HFF-Myc (cell line): ENCODE measurements around the gene SART3.

Experiments
- DNase-seq: peaks from one replicate; pipeline ENCODE4 v3.0.0-alpha.2; 2011; ENCODE audit warnings: low read depth; ENCODE audit errors: extremely low read depth
- H3K4me3 ChIP-seq: replicated peaks from 2 replicates; pipeline ENCODE4 v1.5.1; 2011; ENCODE audit warnings: low read depth, mild to moderate bottlenecking, control low read depth, low read length
- CTCF ChIP-seq: IDR thresholded peaks from 2 replicates; pipeline ENCODE4 v1.5.1; 2012; ENCODE audit warnings: mild to moderate bottlenecking, low read depth, low read length, control low read depth; ENCODE audit errors: missing control alignments

SART3 gene

GRCh38 chr12:108514973-108515814 is 45.8 kb downstream of the SART3 start, which contains the start of gene FICD:
FICD (plus strand) TSS chr12:108515277; CDS start chr12:108516973, 1,696 bp downstream.
- peak; percentile 95 for DNase-seq
- no peak for TF ChIP-seq CTCF
- peak within 1 kb of the TSS; percentile 76 for H3K4me3 ChIP-seq

GRCh38 chr12:108514468-108514972 is 46.5 kb downstream of the SART3 start:
- no peak for DNase-seq
- no peak for TF ChIP-seq CTCF
- peak overlapping the region; percentile 76 for H3K4me3 ChIP-seq

GRCh38 chr12:108511633-108512540 is 49.1 kb downstream of the SART3 start:
- DNase-seq, result peak; percentile 65
- H3K4me3 ChIP-seq, result no peak overlapping the region
- peak; percentile 89 for TF ChIP-seq CTCF

- H3K4me3 ChIP-seq, result no peak overlapping the region
- no peak for TF ChIP-seq CTCF
- no peak for DNase-seq
Observed at GRCh38 chr12:108510836-108511235, 50.1 kb downstream of the SART3 start.

GRCh38 chr12:108509806-108510205 is 51.2 kb downstream of the SART3 start:
- no peak overlapping the region for H3K4me3 ChIP-seq
- no peak for TF ChIP-seq CTCF
- DNase-seq, result no peak

GRCh38 chr12:108507971-108508642 is 52.9 kb downstream of the SART3 start:
- no peak for DNase-seq
- no peak overlapping the region for H3K4me3 ChIP-seq
- TF ChIP-seq CTCF, result no peak
